ENCODE data around the gene CARNS1.
"Not testable (repeated sequence)": the region's sequence is repeated elsewhere in the genome, so short reads cannot be mapped to it uniquely, and the experiment has no call there.

Gene CARNS1

DNA sequence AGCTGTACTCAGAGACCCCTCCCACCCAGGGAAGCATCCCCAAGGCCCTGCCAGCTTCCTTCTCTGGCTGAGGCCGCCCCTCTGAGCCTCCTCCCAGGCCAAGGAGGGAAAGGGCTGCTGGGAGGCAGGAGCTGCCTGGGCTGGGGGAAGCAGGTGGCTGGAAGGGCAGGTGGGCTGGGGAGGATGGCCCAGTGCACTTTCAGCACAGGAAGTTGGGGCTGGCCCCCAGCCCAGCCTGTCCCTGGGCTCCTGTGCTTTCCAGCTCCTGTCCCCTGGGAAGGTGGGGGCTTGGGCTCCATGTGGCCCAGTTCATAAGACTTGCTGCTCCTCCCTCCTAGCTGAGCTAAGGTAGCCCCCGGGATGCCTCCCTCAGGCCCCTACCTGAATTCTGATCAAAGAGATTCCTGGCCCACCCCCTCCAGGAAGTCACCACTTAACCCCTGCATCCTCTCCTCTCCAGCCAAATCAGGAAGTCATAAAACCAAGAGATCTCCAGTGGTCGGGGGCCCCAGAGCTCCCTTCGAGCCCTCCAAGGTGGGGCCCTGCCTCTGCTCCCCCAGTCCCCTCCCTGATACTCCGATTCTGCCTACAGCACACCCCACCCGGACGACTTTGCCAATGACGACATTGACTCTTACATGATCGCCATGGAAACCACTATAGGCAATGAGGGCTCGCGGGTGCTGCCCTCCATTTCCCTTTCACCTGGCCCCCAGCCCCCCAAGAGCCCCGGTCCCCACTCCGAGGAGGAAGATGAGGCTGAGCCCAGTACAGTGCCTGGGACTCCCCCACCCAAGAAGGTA is 18.7 kb upstream of the CARNS1 start:
- no peak for DNase-seq (ENCODE audit: low spot score)

DNA sequence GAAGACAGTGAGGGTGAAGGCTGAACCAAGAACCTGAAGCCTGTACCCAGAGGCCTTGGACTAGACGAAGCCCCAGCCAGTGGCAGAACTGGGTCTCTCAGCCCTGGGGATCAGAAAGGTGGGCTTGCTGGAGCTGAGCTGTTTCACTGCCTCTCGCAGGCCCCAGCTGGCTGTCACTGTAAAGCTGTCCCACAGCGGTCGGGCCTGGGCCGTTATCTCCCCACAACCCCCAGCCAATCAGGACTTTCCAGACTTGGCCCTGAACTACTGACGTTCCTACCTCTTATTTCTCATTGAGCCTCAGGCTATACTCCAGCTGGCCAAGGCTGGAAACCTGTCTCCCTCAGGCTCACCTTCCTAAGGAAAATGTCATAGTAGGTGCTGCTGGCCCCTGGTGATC is 17.9 kb upstream of the CARNS1 start:
- no peak for DNase-seq (ENCODE audit: low spot score)

DNA sequence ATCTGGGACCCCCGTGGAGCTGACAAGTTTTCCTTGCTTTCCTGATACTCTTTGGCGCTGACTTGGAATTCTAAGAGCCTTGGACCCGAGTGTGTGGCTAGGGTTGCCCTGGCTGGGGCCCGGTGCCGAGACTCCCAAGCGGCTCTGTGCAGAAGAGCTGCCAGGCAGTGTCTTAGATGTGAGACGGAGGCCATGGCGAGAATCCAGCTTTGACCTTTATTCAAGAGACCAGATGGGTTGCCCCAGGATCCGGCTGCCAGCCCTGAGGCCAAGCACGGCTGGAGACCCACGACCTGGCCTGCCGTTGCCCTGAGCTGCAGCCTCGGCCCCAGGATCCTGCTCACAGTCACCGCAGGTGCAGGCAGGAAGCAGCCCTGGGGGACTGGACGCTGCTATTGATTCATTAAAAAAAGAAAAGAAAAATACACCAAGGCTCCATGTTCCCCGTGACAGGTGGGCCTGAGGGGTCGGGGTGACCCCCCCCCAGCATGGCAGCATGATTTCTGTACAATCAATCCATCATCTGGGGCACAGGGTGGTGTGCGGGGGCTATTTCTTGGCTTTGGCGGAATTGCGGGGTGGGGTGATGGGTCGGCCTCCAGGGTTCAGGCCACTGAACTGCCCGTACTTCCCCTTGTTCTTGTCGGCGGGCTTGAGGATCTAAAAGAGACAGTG is 17.4 kb upstream of the CARNS1 start:
- DNase-seq (ENCODE audit: low spot score): no peak

GRCh38 chr11:67398661-67399563 is 16.6 kb upstream of the CARNS1 start:
- no peak for DNase-seq (ENCODE audit: low spot score)

DNA sequence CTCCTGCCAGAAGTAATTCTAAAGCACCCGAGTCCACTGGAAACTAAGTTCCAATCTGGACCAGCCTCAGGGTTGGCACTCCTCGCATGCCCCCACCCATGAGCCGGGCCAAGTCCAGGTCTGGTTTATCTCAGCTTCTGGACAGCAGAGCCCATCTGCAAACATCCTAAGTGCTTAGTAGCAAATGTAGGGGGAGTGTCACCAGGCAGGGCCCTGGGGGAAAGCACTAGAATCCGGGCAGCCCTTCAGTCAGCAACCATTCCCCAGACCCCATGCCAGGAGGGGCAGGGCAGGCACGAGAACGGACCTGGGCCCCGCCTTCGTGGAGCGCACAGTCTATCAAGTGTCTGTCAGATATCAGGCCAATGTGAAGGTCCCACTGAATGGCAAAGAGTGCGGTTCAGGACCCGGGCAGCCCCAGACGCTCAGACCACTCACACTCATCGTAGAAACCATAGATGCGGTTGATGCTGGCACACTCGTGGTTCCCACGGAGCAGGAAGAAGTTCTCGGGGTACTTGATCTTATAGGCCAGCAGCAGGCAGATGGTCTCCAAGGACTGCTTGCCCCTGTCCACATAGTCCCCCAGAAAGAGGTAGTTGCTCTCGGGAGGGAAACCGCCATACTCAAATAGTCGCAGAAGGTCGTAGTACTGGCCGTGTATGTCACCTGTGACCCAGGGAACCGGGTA is 15.1 kb upstream of the CARNS1 start:
- DNase-seq (ENCODE audit: low spot score): no peak

DNA sequence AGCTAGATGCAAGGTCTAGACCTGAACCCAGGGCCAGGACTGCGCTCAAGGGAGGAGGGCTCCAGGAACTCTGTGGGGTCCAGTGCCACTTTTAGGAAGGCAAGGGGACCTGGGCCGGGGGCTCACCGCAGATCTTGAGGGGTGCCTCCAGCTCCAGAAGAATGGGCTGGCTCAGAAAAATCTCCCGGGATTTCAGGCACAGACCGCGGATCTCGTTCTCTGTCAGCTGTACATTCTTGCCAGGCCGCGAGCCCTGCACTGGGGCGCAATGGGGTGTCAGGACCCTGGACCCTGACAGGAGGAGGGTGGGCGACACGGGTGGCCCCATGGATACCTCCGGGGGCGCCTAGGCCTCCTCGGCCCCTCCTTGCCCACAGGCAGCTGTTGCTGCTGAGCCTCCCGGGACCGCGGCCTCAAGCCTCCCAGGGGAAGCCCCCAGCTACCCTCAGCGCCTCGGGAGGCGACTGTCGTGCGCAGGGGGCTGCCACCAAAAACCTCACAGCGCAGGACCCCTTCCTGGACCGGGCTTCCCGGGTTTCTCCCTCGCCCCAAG is 14.5 kb upstream of the CARNS1 start:
- no peak for DNase-seq (ENCODE audit: low spot score)

GRCh38 chr11:67401495-67402191 is 13.8 kb upstream of the CARNS1 start, which contains the start of gene PPP1CA:
TSS of gene PPP1CA (minus strand) at chr11:67401858. CDS start at chr11:67401782, 76 bp downstream.
- DNase-seq (ENCODE audit: low spot score): peak; percentile 91

GRCh38 chr11:67402192-67402839 is 13.2 kb upstream of the CARNS1 start:
- not testable (repeated sequence) for DNase-seq (ENCODE audit: low spot score)

DNA sequence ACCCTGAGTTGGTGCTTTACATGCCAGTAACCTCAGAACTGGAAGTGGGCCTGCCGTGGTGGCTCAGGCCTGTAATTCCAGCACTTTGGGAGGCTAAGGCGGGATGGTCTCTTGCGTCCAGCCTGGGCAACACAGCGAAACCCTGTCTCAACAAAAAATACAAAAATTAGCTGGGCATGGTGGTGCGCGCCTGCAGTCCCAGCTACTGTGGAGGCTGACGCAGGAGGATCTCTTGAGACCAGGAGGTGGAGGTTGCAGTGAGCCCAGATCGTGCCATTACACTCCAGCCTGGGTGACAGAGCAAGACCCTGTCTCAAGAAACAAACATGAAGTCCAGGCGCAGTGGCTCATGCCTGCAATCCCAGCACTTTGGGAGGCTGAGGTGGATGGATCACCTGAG is 12.4 kb upstream of the CARNS1 start:
- DNase-seq (ENCODE audit: low spot score): not testable (repeated sequence)

GRCh38 chr11:67404515-67405195 is 10.8 kb upstream of the CARNS1 start:
- DNase-seq (ENCODE audit: low spot score): no peak

- no peak for DNase-seq (ENCODE audit: low spot score)
Measured at GRCh38 chr11:67405196-67405567, 10.3 kb upstream of the CARNS1 start.

DNA sequence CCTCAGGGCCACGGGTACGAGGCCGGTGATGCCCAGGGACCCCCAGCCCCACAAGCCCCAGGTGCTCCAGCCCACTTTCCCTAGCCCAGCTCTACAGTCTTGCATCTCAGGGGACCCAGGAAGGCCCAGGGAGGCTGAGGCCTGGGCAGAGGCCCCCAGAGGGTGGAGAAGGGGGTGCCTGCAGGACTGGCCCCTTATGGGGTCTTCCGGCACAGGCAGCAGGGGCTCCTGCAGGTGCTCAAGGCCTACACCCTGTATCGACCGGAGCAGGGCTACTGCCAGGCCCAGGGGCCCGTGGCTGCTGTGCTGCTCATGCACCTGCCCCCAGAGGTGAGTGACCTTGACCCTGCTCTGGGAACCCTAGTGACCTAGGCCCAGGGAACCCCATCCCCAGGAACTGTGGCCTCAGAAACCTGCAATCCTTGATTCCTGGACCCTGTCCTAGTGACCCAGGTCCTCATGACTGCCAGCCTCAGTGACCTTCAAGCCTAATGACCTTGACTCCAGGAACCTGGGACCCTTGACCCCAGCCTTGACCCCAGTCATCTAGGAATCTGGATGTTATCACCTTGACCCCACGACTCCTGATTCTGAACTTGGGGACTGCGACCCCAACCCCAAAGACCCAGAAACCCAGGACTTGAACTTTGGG is 9.7 kb upstream of the CARNS1 start:
- no peak for DNase-seq (ENCODE audit: low spot score)

DNA sequence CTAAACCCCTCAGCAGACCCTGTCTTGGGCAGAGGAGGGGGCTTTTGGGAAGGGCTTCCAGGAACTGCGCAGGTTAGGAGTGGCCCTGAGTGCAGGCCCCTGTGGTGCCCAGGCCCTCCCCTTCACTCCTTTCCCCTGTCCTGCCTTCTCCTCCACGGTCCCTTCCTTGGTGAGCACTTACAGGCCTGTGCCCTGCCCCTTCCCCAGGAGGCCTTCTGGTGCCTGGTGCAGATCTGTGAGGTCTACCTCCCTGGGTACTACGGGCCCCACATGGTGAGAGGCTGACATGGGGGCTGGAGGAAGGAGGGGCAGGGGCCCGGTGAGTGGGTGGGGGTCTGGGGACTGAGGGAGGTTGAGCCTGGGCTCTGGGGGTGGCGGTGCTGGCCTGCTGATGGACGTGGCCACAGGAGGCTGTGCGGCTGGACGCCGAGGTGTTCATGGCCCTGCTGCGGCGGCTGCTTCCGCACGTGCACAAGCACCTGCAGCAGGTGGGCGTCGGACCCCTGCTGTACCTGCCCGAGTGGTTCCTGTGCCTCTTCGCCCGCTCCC is 9.0 kb upstream of the CARNS1 start:
- DNase-seq (ENCODE audit: low spot score): no peak

- no peak for DNase-seq (ENCODE audit: low spot score)
Measured at GRCh38 chr11:67406969-67407687, 8.3 kb upstream of the CARNS1 start.

- no peak for DNase-seq (ENCODE audit: low spot score)
Measured at GRCh38 chr11:67407688-67408163, 7.8 kb upstream of the CARNS1 start.

- DNase-seq (ENCODE audit: low spot score): no peak
Measured at GRCh38 chr11:67408437-67409200, 6.9 kb upstream of the CARNS1 start.

GRCh38 chr11:67409261-67409666 is 6.2 kb upstream of the CARNS1 start:
- DNase-seq (ENCODE audit: low spot score): no peak
